NCI-H446 treated with DMSO at 0.1 percent for 48 hours (cell line): ENCODE results near the gene SPACA7.

Experiments used
- DNase-seq: peaks from one replicate; lab custom pipeline; 2025; lab: John Stamatoyannopoulos, UW

The SPACA7 gene

GRCh38 chr13:112465251-112466131 lies 89.3 kb downstream of the SPACA7 start:
- DNase-seq: no peak

DNA sequence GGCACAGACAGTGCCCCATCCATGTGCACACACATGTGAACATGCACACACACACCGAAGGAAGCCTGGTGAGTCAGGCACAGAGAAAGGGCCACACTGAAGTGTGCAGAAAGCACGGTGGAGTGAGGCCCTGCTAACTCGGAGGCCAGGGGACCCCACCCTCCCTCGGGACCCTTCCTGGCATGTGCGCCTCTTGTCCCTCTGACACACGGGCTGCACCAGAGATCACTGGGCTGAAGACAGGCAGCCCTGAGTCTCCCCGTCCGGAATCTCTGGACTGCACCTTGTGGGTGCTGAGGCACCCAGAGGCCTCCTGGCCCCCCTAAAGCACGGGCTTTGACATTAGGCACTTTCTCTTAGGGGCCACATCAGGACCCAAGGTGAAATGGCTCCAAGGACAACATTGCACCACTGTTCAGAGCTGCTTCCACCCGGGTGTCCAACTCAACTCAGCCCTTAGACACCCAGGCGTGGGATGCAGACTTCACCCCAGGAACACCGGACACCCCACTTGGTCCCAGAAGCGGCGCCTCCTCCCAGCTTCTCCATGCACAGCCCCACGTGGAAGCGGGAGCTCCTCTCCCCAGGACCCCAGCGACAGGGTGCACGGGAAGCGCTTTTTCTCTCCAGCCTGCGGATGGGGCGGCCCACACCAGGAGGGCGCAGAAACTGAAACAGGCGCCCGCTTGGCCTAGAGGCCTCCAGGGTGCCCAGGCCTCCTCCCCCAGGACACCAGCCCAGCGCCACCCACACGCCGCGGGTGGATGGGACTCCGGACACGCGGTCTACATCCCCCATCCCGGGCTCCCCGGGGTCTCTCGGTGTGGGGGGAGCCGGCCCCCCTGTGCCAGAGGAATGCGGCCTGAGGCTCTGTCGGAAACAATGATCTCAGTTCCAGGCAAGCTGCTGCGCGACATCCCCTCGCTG lies 90.2 kb downstream of the SPACA7 start:
- no peak for DNase-seq

GRCh38 chr13:112467236-112467635 lies 91.1 kb downstream of the SPACA7 start:
- no peak for DNase-seq

DNA sequence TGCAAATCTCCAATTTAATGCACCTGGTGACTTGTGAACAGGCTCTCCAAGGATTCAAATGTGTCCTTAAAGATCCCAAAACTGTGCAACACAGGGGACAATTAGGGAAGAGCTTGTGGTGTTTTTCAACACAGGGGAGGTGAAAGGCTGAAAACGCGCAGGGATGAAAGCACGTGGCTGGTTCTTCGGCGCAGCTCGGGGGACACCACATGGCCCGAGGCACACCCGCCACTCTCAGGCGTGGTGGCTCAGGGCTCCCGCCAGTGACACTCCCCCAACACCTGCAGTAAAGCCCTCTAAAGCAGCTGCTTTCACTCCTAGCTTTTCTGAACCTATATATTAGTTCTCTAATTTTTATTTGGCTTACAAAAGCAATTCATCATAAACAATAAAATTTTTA lies 91.9 kb downstream of the SPACA7 start:
- DNase-seq: no peak

- DNase-seq: no peak
These were observed 93.1 kb downstream of the SPACA7 start for GRCh38 chr13:112469071-112469745.

GRCh38 chr13:112473818-112474217 lies 97.7 kb downstream of the SPACA7 start:
- no peak for DNase-seq

GRCh38 chr13:112474869-112475268 lies 98.7 kb downstream of the SPACA7 start:
- no peak for DNase-seq

- no peak for DNase-seq
These were observed 99.7 kb downstream of the SPACA7 start for GRCh38 chr13:112475889-112476288.

- DNase-seq: no peak
These were observed 101.0 kb downstream of the SPACA7 start for GRCh38 chr13:112477070-112477619.

- no peak for DNase-seq
These were observed 103.2 kb downstream of the SPACA7 start for GRCh38 chr13:112479389-112479788.

- DNase-seq: no peak
These were observed 105.3 kb downstream of the SPACA7 start for GRCh38 chr13:112481458-112481857.

- DNase-seq: no peak
These were observed 107.1 kb downstream of the SPACA7 start for GRCh38 chr13:112483299-112483698.
